ENCODE results near the gene BST1.

- TF ChIP-seq CTCF (conservative IDR thresholded peaks at IDR 0.05; ENCODE audit: low read depth in 2 of 2) (no peak), JUNB (IDR thresholded peaks at IDR 0.05; ENCODE audit: unreplicated experiment) (no peak), EZH2 (IDR thresholded peaks at IDR 0.05; ENCODE audit: low read depth, unreplicated experiment) (no peak)
Measured at GRCh38 chr4:15771216-15772058, 68.6 kb downstream of the BST1 start.

Measured in GM23338 (cell line).